ENCODE data around the gene ZPBP2.

DNA sequence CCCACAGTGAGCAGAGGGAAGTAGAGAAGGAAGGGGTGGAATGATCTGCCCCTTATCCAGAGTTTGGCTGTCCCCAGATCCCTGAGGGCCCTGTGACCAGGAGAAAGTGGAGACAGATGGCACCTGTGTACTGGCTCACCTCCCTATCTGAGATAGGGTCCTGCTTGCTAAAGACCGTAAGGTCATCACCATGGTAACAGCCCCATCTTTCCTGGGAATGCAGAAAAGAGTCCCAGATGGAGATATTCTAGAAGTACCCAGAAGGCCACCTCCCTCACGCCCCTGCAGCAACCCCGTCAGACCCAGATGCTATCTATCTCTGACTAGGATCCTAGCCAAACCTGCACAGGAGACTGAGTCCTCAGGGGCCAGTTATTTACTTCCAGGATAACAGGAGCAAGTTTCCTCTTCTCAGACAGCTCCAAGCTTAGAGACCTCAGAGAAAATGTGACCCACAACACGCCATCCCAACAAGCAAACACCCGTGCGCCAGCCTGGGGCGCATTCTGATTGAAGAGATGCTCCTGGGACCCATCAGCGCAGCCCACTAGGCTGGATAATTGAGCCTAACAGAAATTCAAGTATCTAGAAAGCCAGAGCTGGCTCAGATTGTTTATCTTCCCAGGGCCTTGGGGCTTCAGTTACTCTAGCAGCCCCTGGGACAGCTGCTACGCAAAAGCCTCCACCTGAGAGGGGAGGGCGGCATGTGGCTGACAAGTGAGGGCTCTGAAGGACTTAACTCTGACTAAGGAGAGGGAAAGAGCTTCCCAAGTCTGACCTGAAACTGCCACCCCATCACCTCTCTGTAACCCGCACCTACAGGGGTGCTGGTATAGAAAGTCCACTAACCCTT is 57.5 kb downstream of the ZPBP2 start:
- TF ChIP-seq POLR2A (IDR thresholded peaks at IDR 0.05), result no peak
- TF ChIP-seq, protein P1, sequence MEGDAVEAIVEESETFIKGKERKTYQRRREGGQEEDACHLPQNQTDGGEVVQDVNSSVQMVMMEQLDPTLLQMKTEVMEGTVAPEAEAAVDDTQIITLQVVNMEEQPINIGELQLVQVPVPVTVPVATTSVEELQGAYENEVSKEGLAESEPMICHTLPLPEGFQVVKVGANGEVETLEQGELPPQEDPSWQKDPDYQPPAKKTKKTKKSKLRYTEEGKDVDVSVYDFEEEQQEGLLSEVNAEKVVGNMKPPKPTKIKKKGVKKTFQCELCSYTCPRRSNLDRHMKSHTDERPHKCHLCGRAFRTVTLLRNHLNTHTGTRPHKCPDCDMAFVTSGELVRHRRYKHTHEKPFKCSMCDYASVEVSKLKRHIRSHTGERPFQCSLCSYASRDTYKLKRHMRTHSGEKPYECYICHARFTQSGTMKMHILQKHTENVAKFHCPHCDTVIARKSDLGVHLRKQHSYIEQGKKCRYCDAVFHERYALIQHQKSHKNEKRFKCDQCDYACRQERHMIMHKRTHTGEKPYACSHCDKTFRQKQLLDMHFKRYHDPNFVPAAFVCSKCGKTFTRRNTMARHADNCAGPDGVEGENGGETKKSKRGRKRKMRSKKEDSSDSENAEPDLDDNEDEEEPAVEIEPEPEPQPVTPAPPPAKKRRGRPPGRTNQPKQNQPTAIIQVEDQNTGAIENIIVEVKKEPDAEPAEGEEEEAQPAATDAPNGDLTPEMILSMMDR (IDR thresholded peaks at IDR 0.05), result no peak
